NCI-H2107 (cell line): Measurements from ENCODE around the gene LRRC61.

Experiments used
- DNase-seq: peaks from one replicate; lab custom pipeline; 2025; lab: John Stamatoyannopoulos, UW

LRRC61 gene

DNA sequence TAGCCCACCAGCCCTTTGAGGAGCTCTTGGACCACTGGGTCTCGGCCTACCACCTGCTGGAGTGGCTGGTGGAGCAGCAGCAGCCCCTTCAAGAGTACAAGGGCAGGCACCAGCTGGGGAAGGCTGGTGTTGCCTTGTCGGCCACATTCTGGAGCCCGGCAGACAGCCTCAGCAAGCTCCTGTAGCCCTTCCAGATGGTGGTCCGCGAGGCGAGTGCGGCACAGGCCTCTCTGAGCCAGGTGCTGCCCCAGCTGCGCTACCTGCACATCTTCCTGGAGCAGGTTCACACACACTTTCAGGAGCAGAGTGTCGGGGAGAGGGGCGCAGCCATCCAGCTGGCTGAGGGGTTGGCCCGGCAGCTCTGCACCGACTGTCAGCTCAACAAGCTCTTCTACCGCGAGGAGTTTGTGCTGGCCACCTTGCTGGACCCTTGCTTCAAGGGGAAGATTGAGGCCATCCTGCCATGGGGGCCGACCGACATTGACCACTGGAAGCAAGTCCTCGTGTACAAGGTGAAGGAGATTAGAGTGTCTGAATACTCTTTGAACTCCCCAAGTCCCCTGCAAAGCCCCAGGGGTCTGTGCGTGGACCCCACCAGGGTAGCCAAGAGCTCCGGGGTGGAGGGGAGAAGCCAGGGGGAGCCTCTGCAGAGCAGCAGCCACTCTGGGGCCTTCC, 7.2 kb downstream of the LRRC61 start:
- DNase-seq, result no peak

DNA sequence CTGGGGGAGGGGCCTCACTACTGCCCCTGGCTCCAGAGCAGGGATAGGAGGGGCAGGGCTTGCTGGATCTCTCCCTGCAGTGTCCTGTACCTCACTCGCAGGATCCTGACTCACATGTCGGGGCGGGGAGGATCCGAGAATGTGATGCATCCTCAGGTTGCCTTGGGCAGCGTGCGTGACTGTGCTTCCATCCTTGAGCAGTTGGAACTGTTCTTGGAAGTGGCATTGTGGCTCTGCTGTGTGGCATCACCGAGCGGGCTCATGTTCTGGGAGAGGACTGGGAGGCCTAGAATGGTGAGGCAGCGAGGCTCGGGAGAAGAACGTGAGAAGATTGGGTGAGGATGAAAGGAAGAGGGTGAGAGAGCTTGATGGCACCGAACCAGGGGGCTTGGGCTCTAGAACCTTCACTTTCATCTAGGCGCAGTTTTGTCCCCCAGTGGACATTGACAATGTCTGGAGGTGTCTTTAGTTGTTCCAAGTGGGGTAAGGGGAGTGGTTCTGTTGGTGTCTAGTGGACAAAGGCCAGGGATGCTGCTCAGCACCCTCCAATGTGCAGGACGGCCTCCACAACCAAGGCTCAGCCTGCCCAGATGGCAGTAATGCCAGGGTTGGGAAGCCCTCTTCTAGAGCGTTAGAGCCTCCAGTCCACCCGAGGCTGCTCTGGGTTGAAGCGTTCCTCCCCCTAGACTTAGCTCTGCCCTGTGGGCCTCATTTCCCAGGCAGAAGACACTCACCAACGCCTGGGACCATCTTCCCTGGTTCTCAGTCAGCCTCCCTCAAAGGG, 9.9 kb downstream of the LRRC61 start:
- no peak for DNase-seq

DNA sequence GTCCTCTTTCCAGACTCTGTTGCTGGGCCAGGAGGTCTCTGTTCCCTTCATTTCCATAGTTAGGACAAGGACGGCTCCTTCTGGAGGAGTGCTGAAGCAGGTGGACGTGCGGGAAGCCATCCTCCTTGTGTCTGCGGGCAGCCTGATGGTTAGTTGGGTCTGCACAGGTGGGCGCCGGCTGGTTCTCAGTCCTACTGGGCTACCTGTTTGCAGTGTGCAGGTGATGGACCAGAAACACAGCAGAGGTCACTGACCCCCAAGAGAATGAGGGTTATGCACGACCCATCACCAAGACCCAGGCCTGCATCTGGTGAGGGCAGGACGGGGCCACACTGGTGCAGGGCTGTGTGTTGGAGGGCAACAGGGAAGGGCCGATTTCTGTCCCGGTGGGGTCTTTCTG, 10.5 kb downstream of the LRRC61 start:
- no peak for DNase-seq

DNA sequence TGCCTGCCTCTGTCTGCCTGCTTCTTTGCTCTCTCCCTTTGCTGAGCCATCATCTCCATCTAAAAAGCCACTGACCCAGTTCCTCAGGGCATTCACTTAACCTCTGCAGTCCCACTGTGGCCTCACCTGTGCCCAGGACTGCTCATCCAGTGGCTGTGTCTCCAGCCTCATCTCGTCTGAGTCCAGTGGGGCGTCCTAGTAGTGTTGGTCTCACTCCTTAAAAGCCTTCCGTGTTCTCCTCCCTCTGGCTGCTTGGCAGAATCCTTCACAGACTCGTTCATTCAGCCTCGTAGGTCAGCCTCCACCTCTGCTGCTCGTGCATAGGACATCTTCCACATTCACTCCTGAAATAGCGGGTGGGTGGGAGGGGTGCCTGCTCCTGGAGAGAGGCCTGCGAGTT, 11.0 kb downstream of the LRRC61 start:
- no peak for DNase-seq

DNA sequence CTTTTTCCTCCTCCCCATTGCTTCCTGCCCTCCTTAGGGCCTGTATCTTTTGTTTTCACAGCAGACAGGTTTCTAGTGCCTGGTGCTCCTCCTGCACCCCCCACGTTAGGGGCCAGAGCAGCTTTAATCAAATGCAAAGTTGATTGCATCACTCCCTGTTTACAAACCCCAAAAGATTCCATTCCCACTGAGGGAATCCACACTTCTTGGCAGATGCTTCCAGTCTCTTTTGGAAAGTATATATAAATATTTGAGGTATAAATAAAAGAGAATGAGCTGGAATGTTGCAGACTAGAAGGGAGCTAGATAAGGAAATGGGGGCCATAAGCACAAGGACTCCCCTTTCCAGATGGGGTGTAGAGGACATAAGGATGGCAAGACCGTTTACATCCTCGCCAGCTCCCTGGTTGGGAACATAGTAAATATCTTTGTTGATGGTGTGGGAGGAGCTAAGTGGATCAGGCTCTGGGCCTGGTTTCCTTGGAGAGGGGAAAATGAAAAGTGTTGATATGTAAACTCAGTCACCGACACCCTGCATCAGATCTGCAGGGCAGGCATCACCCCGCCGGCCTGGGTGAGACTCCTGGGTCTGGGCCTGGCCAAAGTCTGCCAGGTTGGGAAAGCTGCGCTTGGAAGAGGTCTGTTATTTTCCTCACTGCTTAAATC, 12.1 kb downstream of the LRRC61 start:
- no peak for DNase-seq

DNA sequence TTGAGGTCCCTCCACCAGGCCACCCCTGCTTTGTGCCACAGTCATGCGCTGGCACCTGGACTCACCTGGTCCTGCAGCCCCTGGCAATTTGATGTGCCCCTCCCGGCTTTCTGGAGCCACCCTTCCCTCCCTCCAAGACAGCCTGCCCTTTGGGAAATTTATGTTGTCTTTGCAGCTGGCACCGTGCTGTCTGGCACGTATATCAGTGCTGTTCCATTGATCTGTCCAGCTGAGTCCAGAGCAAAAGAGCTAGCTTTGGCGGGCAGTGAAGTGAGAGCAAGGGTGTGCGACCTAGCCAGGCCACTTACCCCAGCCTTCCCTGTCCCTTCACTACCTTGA, 12.6 kb downstream of the LRRC61 start:
- DNase-seq, result no peak

DNA sequence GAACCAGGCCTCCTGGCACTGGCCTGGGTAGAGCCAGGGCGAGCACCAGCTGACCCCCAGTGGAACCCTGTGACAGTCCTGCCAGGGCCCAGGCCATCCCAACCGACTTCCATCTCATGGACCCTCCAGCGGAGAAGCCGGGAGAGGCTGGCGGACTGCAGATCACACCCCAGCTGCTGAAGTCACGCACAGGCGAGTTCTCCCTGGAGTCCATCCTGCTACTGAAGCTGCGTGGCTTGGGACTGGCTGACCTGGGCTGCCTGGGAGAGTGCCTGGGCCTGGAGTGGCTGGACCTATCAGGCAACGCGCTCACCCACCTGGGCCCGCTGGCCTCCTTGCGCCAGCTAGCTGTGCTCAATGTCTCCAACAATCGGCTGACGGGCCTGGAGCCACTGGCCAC, 13.6 kb downstream of the LRRC61 start:
- DNase-seq, result no peak

DNA sequence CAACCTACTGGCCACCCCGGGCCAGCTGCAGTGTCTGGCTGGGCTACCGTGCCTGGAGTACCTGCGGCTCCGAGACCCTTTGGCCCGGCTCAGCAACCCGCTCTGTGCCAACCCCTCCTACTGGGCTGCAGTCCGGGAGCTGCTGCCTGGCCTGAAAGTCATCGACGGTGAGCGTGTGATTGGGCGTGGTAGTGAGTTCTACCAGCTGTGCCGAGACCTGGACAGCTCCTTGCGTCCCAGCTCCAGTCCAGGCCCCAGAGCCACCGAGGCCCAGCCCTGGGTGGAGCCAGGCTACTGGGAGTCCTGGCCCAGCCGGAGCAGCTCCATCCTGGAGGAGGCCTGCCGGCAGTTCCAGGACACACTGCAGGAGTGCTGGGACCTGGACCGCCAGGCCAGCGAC, 14.0 kb downstream of the LRRC61 start:
- no peak for DNase-seq

DNA sequence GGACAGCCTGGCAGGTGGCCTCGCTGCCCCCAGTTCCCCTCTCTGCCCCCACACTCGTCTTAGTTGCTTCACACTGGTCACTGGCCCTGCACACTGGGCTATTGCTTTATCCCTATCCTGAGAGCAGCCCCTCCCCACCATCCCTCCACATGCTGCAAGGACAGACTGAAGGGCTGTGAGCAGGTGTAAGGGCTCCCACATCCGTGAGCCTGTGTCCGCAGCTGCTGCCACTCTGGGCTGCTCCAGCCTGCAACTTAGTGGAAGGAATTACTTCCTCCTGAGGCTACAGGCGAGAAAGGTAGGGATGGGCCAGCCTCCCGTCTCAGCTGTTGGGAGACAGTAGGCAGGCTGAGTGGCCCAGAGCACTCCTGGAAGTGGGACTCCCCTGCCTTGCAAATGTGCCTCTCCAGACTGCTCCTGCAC, 14.5 kb downstream of the LRRC61 start:
- no peak for DNase-seq

DNA sequence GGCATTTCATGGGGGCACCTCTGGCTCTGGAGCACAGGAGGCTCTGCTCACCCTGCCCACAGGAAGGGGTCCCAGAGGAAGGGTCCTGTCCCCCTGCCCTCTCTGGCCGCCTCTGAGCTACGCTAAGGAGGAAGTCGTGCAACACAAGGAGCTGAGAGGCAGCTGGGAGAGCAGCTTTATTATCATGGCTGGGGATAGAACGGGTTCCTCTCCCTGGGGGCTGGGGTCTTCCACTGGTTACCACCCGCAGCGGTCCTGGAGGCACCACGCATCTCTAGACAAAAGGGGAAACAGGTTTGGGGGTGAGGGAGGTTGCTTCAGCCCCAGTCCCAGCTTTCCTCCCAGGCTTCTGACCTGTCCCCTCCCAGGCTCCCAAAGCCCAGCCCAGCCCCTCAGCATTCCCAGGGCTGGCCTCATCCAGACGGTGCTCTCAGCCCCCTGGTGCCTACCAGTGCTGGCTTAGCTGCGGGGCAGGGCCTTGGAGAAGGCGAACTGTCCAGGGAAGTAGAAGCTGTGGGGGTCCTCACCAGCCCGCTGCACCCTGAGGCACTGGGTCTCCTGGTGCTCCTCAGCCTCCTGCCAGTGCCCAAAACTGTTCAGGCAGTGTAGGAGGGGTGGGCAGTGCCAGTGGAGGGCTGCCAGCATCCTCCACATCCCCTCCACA, 15.1 kb downstream of the LRRC61 start:
- no peak for DNase-seq

DNA sequence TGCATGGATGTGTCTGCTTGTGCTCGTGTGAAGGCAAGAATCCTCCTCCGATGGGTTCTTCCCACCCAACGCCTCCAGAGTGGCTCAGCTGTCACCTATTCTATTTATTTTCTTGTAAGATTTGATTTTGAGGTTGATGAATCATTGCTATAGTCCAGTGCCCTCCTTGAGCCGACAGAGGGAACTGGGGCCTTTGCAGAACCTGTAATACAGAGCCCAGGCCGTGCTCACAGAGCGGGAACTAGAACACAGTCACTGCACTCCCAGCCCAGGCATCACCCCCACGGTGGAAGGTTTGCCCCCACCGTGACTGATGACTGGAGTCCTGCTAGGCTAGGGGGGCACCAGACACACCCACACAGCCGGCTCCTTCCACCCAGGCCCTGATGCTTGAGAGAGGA, 16.3 kb downstream of the LRRC61 start:
- DNase-seq, result no peak

DNA sequence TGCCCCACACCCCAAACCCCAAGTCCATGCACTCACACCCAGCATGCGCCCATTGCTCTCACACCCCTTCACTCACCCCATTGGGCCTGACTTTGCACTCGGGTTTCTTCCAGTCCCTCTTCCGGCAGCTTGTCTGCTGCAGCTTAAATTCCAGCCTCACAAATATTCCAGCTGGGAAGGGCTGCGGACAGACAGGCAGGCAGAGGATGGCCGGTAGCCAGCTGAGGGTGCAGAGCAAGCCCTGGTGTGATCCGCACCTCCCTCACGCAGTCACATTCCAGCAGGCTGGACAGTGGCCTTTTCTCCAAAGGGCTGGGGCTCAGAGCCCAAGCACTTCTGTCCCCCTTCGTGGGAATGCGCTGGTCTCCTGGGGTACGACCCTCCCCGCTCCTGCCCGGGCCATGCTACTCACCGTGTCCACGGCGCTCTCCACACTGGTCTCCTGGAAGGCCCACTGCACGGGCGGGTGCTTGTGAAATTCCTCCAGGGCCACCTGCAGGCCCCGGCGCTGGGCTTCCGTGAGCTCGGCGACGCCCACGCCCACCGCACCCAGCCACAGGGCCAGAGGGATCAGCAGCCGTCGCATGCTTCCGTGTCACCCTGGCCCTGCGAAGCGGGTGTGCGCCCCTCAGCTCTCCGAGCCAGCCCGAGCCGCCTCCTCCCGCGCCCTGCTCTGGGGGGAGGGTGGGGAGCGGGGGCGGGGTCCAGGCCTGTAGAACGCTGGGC, 17.0 kb downstream of the LRRC61 start:
- no peak for DNase-seq

DNA sequence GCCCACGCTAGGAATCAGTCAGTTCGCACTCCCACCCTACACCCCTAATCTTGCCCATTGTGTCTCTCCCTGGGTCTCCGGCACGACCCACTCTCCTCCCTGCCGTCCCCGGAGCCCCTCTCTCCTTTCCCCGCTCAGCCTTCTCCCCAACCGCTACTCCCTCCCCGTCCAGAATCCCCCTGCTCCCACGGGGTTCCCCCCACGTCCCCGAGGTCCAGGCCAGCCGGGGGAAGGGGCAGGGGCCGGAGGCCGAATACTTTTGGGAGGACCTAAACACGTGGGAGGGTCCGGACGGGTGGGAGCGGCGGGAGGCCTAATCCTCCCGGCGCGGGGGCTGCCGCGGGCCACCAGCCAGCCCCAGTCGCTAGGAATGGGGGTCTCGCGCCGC, 17.7 kb downstream of the LRRC61 start:
- DNase-seq, result no peak

DNA sequence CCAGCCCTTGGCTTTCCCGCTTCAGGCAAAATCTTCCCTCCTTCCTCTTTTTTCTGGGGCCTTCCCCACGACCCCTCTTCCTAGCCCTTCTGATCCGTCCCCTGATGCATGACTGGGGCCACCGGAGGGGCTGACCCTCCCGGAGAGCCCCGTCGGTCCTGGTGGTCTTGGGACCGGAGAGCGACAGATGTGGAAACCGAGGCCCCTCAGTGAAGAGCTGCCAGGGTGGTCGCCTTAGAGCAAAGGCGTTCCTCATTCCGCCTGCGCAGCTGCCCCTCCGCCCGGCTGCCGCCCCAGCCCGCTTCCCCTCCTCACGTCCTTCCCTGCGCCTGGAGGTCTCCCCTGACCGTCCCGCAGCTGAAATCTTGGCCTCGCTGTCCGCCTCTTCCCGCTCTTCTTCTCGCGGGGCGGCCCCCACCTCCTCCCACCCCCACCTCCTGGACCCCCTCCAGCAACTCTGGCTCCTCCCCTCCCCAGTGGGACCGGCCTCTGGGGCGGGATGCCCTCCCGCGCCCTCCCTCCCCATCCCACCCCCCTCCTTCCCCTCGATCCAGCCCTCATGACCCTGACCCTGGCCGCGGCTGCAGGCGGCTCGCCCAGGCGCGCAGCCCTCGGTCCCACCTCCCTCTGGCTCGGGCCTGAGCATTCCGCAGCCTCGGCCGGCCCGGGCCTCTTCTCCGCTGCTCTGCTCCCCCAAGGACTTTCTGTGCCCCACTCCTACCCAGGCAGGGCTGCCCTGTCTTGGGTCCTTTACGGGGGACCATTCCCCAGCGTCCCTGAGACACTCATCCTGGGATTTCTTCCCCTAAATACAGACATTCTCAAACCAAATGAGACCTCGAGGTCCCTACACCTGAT, 18.3 kb downstream of the LRRC61 start, which contains the start of gene RARRES2:
Gene RARRES2 (minus strand): TSS at position 367 of the 858 bp plus-strand sequence. CDS start 1,020 bp downstream, outside the sequence.
- DNase-seq, result no peak

DNA sequence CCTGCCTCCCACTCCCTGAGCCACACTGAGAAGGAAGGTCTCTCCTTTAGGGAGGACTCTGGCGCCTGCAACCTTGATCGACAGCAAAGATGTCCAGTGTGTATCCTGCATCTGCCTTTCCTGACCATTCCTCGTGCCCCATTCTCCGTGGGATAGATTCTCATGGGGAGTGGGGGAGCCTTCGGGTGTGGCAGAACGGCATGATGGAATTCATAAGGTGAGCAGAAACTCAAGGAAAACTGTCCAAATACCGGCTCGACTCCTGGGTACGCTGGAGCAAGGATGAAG, 18.9 kb downstream of the LRRC61 start:
- no peak for DNase-seq

DNA sequence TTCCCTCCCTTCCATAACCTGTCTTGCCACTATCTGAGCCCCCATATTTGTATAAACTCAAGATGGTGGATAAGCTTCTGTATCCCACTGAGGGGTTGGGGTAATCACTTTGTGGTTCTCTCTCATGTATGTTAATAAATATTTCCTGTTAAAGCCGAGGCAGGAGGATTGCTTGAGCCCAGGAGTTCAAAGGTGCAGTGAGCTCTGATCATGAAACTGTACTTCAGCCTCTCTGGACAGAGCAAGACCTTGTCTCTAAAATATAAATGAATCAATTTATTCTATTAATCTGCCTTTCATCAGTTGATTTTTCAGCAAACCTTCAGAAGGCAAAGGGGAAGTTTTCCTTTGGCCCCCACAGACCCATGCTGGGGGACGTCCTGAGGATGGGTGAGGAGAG, 20.1 kb downstream of the LRRC61 start:
- no peak for DNase-seq

DNA sequence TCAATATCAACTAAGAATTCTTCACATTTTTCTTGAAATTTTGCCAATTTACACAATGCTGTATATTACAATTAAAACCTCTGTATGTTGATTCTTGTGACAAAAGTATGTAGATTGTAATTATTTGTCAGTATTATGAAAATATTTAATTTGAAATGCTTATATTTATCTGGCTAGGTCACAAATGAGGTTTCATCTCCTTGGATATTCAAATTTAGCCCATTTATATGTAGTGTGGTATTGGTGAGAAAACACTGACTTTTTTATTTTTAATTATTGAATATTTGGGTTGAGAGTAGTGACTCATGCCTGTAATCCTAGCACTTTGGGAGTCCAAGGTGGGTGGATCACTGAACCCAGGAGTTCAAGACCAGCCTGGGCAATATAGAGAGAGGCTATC, 21.1 kb downstream of the LRRC61 start:
- DNase-seq, result no peak

DNA sequence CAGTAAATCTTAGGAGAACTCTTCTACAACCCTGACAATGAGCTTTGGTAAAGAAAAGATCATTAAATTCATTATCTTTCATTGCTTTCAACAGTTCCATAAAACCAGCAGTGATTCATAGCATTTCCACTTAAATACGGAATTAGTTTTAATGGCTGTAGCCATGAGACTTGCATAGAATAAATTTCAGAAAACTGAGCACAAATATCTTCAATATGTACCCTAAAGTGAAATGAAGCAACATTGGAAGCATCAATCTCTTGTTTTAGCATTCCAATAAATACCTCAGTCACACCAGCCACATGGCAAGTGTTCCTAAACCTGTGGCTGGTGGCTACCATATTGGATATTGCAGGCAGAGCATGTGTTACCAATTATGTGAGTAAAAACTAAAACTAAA, 21.9 kb downstream of the LRRC61 start:
- no peak for DNase-seq

DNA sequence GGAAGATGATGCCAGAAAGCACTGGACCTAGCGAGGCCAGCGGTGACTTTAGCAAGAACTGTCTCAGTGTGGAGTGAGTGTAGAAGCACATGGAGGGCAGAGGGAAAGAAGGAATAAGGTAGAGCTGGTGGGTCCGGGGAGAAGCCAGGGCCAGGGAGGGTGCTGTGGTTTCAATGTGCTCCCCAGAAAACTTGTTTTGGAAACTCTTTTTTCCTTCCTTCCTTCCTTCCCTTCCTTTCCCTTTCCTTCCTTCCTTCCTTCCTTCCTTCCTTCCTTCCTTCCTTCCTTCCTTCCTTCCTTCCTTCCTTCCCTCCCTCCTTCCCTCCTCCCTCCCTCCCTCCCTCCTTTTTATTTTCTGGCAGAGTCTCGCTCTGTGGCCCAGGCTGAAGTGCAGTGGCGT, 23.8 kb downstream of the LRRC61 start:
- no peak for DNase-seq

DNA sequence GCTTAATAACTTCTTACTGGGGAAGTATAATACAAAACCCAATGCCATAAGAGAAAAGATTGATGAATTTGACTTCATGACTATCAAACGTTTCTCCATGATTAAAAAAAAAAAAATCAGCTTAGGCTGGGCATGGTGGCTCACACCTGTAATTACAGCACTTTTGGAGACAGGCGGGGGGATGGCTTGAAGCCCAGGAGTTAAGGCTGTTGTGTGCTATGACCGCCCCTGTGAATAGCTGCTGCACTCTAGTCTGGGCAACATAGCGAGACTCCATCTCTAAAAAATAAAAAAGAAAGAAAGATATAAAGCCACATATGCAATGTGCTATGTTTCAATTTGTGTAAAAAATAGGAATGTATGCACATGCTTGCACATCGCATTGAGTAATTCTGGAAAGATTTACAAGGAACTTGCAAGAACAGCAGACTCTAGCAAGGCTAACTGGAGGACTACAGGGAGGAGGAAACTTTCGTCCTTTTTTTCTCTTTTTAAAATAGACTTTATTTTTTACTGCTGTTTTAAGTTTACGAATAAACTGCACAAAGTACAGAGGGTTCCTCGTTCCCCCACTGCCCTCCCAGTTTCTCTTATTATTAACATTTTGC, 28.5 kb downstream of the LRRC61 start:
- no peak for DNase-seq

DNA sequence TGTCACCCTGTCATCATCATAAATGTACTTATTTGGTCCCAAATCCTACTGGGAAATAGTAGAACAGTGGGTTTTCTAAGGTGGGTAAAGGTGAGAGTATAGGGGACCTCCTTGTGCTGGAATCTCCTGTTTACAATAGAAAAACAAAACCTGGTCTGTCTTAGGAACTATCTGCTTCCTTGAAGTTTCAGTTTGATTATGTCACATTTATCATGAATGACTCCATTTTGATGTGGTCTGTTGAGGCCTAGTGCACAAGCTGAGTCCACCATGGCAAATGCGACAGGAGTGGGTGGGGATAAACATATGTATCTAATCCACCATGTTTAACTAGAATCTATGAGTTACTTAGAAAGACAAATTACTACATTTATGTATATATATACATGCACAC, 32.5 kb downstream of the LRRC61 start:
- DNase-seq, result no peak
